GM12872 (cell line): ENCODE measurements around the gene OR11A1.

Experiments
- CTCF ChIP-seq: IDR thresholded peaks from 3 replicates; pipeline ENCODE4 v1.5.1; 2011; ENCODE audit warnings: low read depth, mild to moderate bottlenecking, low read length, moderate library complexity; ENCODE audit not compliant: insufficient read depth

Gene OR11A1

GRCh38 chr6:29424575-29424974, 32.3 kb downstream of the OR11A1 start:
- no peak for TF ChIP-seq CTCF

- TF ChIP-seq CTCF, result no peak
Observed at GRCh38 chr6:29424168-29424567, 32.7 kb downstream of the OR11A1 start.

GRCh38 chr6:29419516-29419915, 37.4 kb downstream of the OR11A1 start:
- no peak for TF ChIP-seq CTCF

DNA sequence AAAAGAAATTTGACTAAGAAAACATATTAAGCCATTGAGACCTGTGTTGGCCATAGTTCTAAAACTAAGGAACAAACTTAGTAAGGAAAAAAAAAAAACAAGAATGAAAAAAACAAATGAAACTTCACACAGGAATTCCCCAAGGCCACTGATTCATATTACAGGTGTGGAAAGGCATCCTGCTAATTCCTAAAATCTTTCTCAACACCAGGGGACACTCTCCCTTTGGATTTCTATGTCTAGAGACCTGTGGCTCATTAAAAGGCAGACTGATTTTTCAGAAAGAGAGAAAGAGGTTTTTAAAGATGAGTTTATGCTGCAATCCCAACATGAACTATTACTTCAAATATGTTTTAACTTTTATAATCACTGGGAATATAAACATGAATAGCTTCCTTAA, 42.3 kb downstream of the OR11A1 start, which contains the start of gene OR12D1:
TSS of gene OR12D1 (plus strand) at position 341 of the 400 bp plus-strand sequence.
- TF ChIP-seq CTCF, result no peak

GRCh38 chr6:29403801-29404200, 53.1 kb downstream of the OR11A1 start:
- no peak for TF ChIP-seq CTCF

- no peak for TF ChIP-seq CTCF
Observed at GRCh38 chr6:29399525-29399924, 57.3 kb downstream of the OR11A1 start.

- TF ChIP-seq CTCF, result no peak
Observed at GRCh38 chr6:29395331-29395730, 61.5 kb downstream of the OR11A1 start, which contains the start of gene OR12D2. Gene OR12D2, plus strand, starts transcription at chr6:29395631. Its CDS starts 1,069 bp downstream, at chr6:29396700.
